K562 (cell line): ENCODE results near the gene ESPL1. TPM values are rescaled to one million over a fixed set of nuclear protein-coding genes. Genes with fewer than 3 reads are reported as not detected.
A peak's percentile ranks its signal among the peaks of the same experiment; 100 is the strongest.

Experiments used
- ATAC-seq: fragments of 200-7000 bp; cut with Tn5 transposase; 3 replicates; pipeline ENCODE4 v1.9.1; 2020; ENCODE audit warnings: moderate library complexity
- BruUV-seq: library from RNA; stranded (reverse); fragments of 400-500 nt; replicated peaks from 2 replicates; lab custom pipeline; 2021; lab: Mats Ljungman, UMichigan
- CTCF ChIA-PET: fragments of 300-600 bp; formaldehyde crosslinking; extraction: SDS; loops from one replicate; lab custom pipeline; 2021; ENCODE audit warnings: low intra/inter-chr PET ratio; lab: Yijun Ruan, JAX
- POLR2A ChIA-PET: fragments of 300-600, 350-650 bp; sonication (Branson Sonifier 250); formaldehyde crosslinking; extraction: SDS; loops from one replicate; lab custom pipeline; 2021; ENCODE audit warnings: antibody characterized with exemption, inconsistent platforms; lab: Yijun Ruan, JAX
- DNase-seq, 4 experiments: peaks; one replicate each; pipeline versions ENCODE4 v3.0.0 to v3.0.0-alpha.2; 2011 to 2018; ENCODE audit warnings: low spot score in 3 of 4, mixed read lengths in 3 of 4; ENCODE audit errors: extremely low read depth in 1 of 4
- FAIRE-seq: peaks from 2 replicates; lab custom pipeline; 2011; peaks lifted over from hg19 to GRCh38; lab: Jason Lieb, UNC
- H2AFZ ChIP-seq: 2 replicates; pipeline ENCODE4 v1.6.0; 2011; ENCODE audit warnings: low read depth, low read length, control low read depth, inconsistent platforms
- H3K27ac ChIP-seq: fragments of 200-600 bp; 3 replicates; pipeline ENCODE4 v1.8.0; 2011; ENCODE audit warnings: low read depth, mild to moderate bottlenecking, control low read depth, inconsistent platforms, low read length, moderate library complexity, mixed read lengths; ENCODE audit errors: extremely low read depth
- H3K27me3 ChIP-seq, 2 experiments: fragments of 300-600 bp in 1 of 2; 2 replicates in 1 of 2; 3 replicates in 1 of 2; pipeline versions ENCODE4 v1.6.0 to v1.8.0; 2011; ENCODE audit warnings: inconsistent platforms in 2 of 2, low read length in 2 of 2, mild to moderate bottlenecking in 1 of 2, mixed read lengths in 1 of 2, moderate library complexity in 1 of 2; ENCODE audit not compliant: control insufficient read depth in 2 of 2, insufficient read depth in 2 of 2
- H3K36me3 ChIP-seq: fragments of 300-600 bp; 3 replicates; pipeline ENCODE4 v1.8.0; 2011; ENCODE audit warnings: mild to moderate bottlenecking, low read length, inconsistent platforms; ENCODE audit not compliant: control insufficient read depth, insufficient read depth
- H3K4me1 ChIP-seq, 2 experiments: fragments of 200-600 bp in 1 of 2; replicated peaks in 1 of 2; 2 replicates in 1 of 2; 3 replicates in 1 of 2; pipeline versions ENCODE4 v1.5.1 to v1.8.0; 2011; ENCODE audit warnings: inconsistent platforms in 2 of 2, low read length in 2 of 2, mild to moderate bottlenecking in 1 of 2, mixed read lengths in 1 of 2, moderate library complexity in 1 of 2; ENCODE audit not compliant: control insufficient read depth in 2 of 2, insufficient read depth in 2 of 2
- H3K4me2 ChIP-seq: 2 replicates; pipeline ENCODE4 v1.6.1; 2011; ENCODE audit warnings: low read length, control low read depth, inconsistent platforms, mixed read lengths; ENCODE audit not compliant: insufficient read depth
- H3K4me3 ChIP-seq: fragments of 200-600 bp; sonication (generic), shearing (Covaris generic); 2 replicates; pipeline ENCODE4 v1.5.1; 2016; ENCODE audit warnings: control low read depth, inconsistent platforms
- H3K79me2 ChIP-seq: fragments of 200-600 bp; 3 replicates; pipeline ENCODE4 v1.8.0; 2011; ENCODE audit warnings: low read length, inconsistent platforms; ENCODE audit not compliant: control insufficient read depth, insufficient read depth
- H3K9ac ChIP-seq, 2 experiments: 2 replicates each; pipeline versions ENCODE4 v1.6.0 to v1.6.1; 2011; ENCODE audit warnings: low read depth in 2 of 2, low read length in 2 of 2, control low read depth in 1 of 2, inconsistent platforms in 1 of 2, mild to moderate bottlenecking in 1 of 2, mixed read lengths in 1 of 2; ENCODE audit not compliant: insufficient read depth in 1 of 2
- H3K9me1 ChIP-seq: one replicate; pipeline ENCODE4 v1.6.0; 2011; ENCODE audit warnings: inconsistent platforms, mild to moderate bottlenecking, low read length, moderate library complexity; ENCODE audit not compliant: control insufficient read depth, insufficient read depth
- H3K9me3 ChIP-seq: replicated peaks from 2 replicates; pipeline ENCODE4 v1.5.1; 2011; ENCODE audit warnings: low read depth, low read length, inconsistent platforms; ENCODE audit not compliant: control insufficient read depth, insufficient read depth
- H4K20me1 ChIP-seq: replicated peaks from 2 replicates; pipeline ENCODE4 v1.6.1; 2011; ENCODE audit warnings: low read length, inconsistent platforms, mixed read lengths; ENCODE audit not compliant: control insufficient read depth, insufficient read depth
- AFF4 ChIP-seq: sonication (generic); formaldehyde crosslinking; IDR thresholded peaks from 2 replicates; pipeline ENCODE4 v1.8.0; 2023; ENCODE audit warnings: mild to moderate bottlenecking, missing genetic modification reagents
- CHD2 ChIP-seq: IDR thresholded peaks from 2 replicates; pipeline ENCODE4 v1.6.1; 2011; ENCODE audit warnings: low read depth, low read length
- CTBP1 ChIP-seq: fragments of 450-650 bp; IDR thresholded peaks from 2 replicates; pipeline ENCODE4 v1.6.1; 2016; ENCODE audit warnings: borderline replicate concordance
- PURB ChIP-seq: sonication (generic); formaldehyde crosslinking; IDR thresholded peaks from 2 replicates; pipeline ENCODE4 v1.9.0; 2021; ENCODE audit warnings: low read depth, mild to moderate bottlenecking, missing genetic modification reagents
- RNF2 ChIP-seq: sonication (generic); IDR thresholded peaks from 2 replicates; pipeline ENCODE4 v1.6.1; 2016
- TSHZ1 ChIP-seq: fragments of 250-450 bp; sonication (Bioruptor Pico); IDR thresholded peaks from 2 replicates; pipeline ENCODE4 v1.4.0; 2020; ENCODE audit warnings: mild to moderate bottlenecking, moderate library complexity
- ZNF124 ChIP-seq: sonication (generic); formaldehyde crosslinking; IDR thresholded peaks from 2 replicates; pipeline ENCODE4 v1.8.1; 2022; ENCODE audit warnings: missing genetic modification reagents
- WGBS: fragments of 100-300 bp; shearing (Covaris generic); methylation state at CpG from one replicate; pipeline ENCODE4 v1.1.6; 2016; ENCODE audit warnings: low coverage, mixed read lengths; ENCODE audit not compliant: insufficient coverage; ENCODE audit errors: missing lambda C conversion rate; 5-methylcytosine and 5-hydroxymethylcytosine counted together
- in situ Hi-C: fragments of 300-500 bp; cut with MboI; formaldehyde crosslinking; loops from 4 replicates; pipeline ENCODE4 v1.15.0; 2018; ENCODE audit warnings: inconsistent platforms, mixed read lengths
- intact Hi-C: fragments of 100-400 bp; cut with micrococcal nuclease; formaldehyde crosslinking; loops from 2 replicates; pipeline ENCODE4 v1.14.2; 2022
- polyA plus RNA-seq, 8 experiments: library from polyadenylated mRNA; depleted of rRNA in 4 of 8; stranded (reverse) in 5 of 8; unstranded in 3 of 8; fragments of >200 nt; fragmentation: Nextera tagmentation in 2 of 8; fragmentation: Illumina TruSeq in 1 of 8; extraction: Ambion mirVana in 2 of 8; extraction: Trizol in 1 of 8; gene quantifications; 2 replicates each; pipeline versions ENCODE4 v1.2.1 to v1.2.3, GENCODE V29; 2011 to 2014; ENCODE audit warnings: inconsistent platforms in 1 of 8, missing spikeins in 1 of 8
- total RNA-seq, 7 experiments: library from RNA; depleted of rRNA in 6 of 7; stranded (reverse); fragments of >200 nt in 6 of 7; fragmentation: Illumina TruSeq in 2 of 7; extraction: Trizol in 2 of 7; gene quantifications; 2 replicates each; pipeline versions ENCODE4 v1.2.1 to v1.2.3, GENCODE V29; 2011 to 2021; ENCODE audit warnings: low replicate concordance in 1 of 7

The ESPL1 gene
- total and polyA plus RNA-seq, 9 of the 15 experiments (the other 6 are each of a cell fraction or from before 2014, with no cell fraction given), result 1.2 to 55.0 (median 18.7) TPM

GRCh38 chr12:53229454-53229853 is 38.6 kb upstream of the ESPL1 start:
- DNase-seq, result no peak
- Histone ChIP-seq H3K9me3 (no peaks in the 10 kb centered on the region), H3K4me2 (no peak overlapping the region), H3K27me3 (no peaks in the 10 kb centered on the region), H3K9ac (0 out of 4 replicates have a peak overlapping the region, but pooled peaks of 1 of the 2 experiments have one; percentile 18)
- BruUV-seq, result no TSS peak
- 46% methylated on average over 2 of the region's 2 CpGs for WGBS
- CTCF ChIA-PET, result no interaction called here
- intact Hi-C loops, result no loop called here
- no peak for TF ChIP-seq CHD2
- TF ChIP-seq AFF4 (CRISPR knock-in tag), result no peak
- TF ChIP-seq TSHZ1 (CRISPR knock-in tag), result no peak
- TF ChIP-seq RNF2, result no peak
- TF ChIP-seq PURB (CRISPR knock-in tag), result no peak
- TF ChIP-seq CTBP1, result no peak
- no peak for TF ChIP-seq ZNF124 (CRISPR knock-in tag)
- TF ChIP-seq, all 486 proteins: peak for 0
- H3K4me1 ChIP-seq, result peaks cover 18 to 37% of the 10 kb centered on the region in 2 experiments
- H3K9me1 ChIP-seq, result no peaks in the 10 kb centered on the region
- H3K36me3 ChIP-seq, result no peaks in the 10 kb centered on the region
- FAIRE-seq (no peak), ATAC-seq (no peak)
- no peak overlapping the region for H2AFZ ChIP-seq
- no peak overlapping the region for H3K27ac ChIP-seq
- no peaks in the 10 kb centered on the region for H3K79me2 ChIP-seq
- no peaks in the 10 kb centered on the region; the same call in 1 of the 2 replicates for H4K20me1 ChIP-seq
- in situ Hi-C loops, result no loop called here
- H3K4me3 ChIP-seq, result no peak overlapping the region
- POLR2A ChIA-PET, result interaction anchor here (0.6 to 1.3 kb wide), 4 partner anchors 10 to 66 kb away, joined by 3 to 4 read pairs (median 4); partner anchors contain the start of gene PFDN5
